B cell (primary cell): Measurements from ENCODE around the gene TOB2. TPM values are rescaled to one million over a fixed set of nuclear protein-coding genes. Genes with fewer than 3 reads are reported as not detected.
A peak's percentile ranks its signal among the peaks of the same experiment; 100 is the strongest.

Experiments used
- ATAC-seq: fragments of 200-7000 bp; cut with Tn5 transposase; one replicate; pipeline ENCODE4 v1.10.0; 2021; ENCODE audit warnings: low read depth, mild to moderate bottlenecking, moderate number of reproducible peaks, moderate library complexity
- CTCF ChIA-PET: fragments of 350-600 bp; sonication (Branson Sonifier 250); formaldehyde crosslinking; loops from one replicate; lab custom pipeline; 2021; ENCODE audit warnings: antibody characterized with exemption, inconsistent platforms; lab: Charles Lee
- POLR2A ChIA-PET: fragments of 350-600 bp; sonication (Branson Sonifier 250); formaldehyde crosslinking; loops from one replicate; lab custom pipeline; 2021; ENCODE audit warnings: antibody characterized with exemption; lab: Charles Lee
- DNase-seq: peaks from one replicate; pipeline ENCODE4 v3.0.0; 2013
- H2AFZ ChIP-seq: 2 replicates; pipeline ENCODE4 v1.6.1; 2012; ENCODE audit warnings: mild to moderate bottlenecking, low read depth, low read length; ENCODE audit not compliant: insufficient read depth, poor library complexity, severe bottlenecking
- H3K27ac ChIP-seq, 2 donors: 1 replicate in 1 of 2; 2 replicates in 1 of 2; pipeline ENCODE4 v1.5.1; 2012 to 2013; ENCODE audit warnings: low read length in 2 of 2, mild to moderate bottlenecking in 2 of 2, moderate library complexity in 1 of 2
- H3K27me3 ChIP-seq, 4 experiments: fragments of 200-600 bp in 1 of 4; sonication (generic) in 1 of 4; replicated peaks in 1 of 4; 1 replicate in 2 of 4; 2 replicates in 2 of 4; pipeline versions ENCODE4 v1.6.1 to v1.7.0; 2013 to 2016; ENCODE audit warnings: low read length in 3 of 4, mild to moderate bottlenecking in 2 of 4, mixed read lengths in 1 of 4, moderate library complexity in 1 of 4; ENCODE audit not compliant: insufficient read depth in 4 of 4, control insufficient read depth in 3 of 4; ENCODE audit errors: control extremely low read depth in 1 of 4
- H3K36me3 ChIP-seq, 2 experiments: replicated peaks in 1 of 2; 1 replicate in 1 of 2; 2 replicates in 1 of 2; pipeline versions ENCODE4 v1.6.1 to v1.7.1; 2013; ENCODE audit warnings: low read length in 1 of 2; ENCODE audit not compliant: insufficient read depth in 2 of 2, control insufficient read depth in 1 of 2; ENCODE audit errors: control extremely low read depth in 1 of 2, extremely low read depth in 1 of 2
- H3K4me1 ChIP-seq, 2 donors: fragments of 200-600 bp in 1 of 2; sonication (generic) in 1 of 2; 1 replicate in 1 of 2; 2 replicates in 1 of 2; pipeline versions ENCODE4 v1.5.1 to v1.6.1; 2013 to 2017; ENCODE audit warnings: low read length in 2 of 2; ENCODE audit not compliant: control insufficient read depth in 2 of 2, insufficient read depth in 2 of 2
- H3K4me2 ChIP-seq: replicated peaks from 2 replicates; pipeline ENCODE3; 2012; ENCODE audit warnings: mild to moderate bottlenecking, low read depth, low read length; ENCODE audit not compliant: poor library complexity, severe bottlenecking
- H3K4me3 ChIP-seq, 5 experiments: fragments of 200-600 bp in 1 of 5; sonication (generic) in 1 of 5; 1 replicate in 3 of 5; 2 replicates in 2 of 5; pipeline versions ENCODE4 v1.5.1 to v1.7.0; 2011 to 2016; ENCODE audit warnings: low read length in 4 of 5, mild to moderate bottlenecking in 4 of 5, low read depth in 2 of 5, control low read depth in 1 of 5, moderate library complexity in 1 of 5; ENCODE audit not compliant: insufficient read depth in 1 of 5; ENCODE audit errors: control extremely low read depth in 1 of 5, extremely low read depth in 1 of 5
- H3K79me2 ChIP-seq: fragments of 200-600 bp; sonication (generic); one replicate; pipeline ENCODE4 v1.6.0; 2016; ENCODE audit warnings: low read length; ENCODE audit not compliant: control insufficient read depth, insufficient read depth
- H3K9ac ChIP-seq: fragments of 200-600 bp; sonication (generic); 2 replicates; pipeline ENCODE4 v1.6.1; 2017; ENCODE audit warnings: mild to moderate bottlenecking, low read length, moderate library complexity
- H3K9me3 ChIP-seq, 3 donors: one replicate each; pipeline versions ENCODE4 v1.6.1 to v1.7.1; 2013; ENCODE audit warnings: low read length in 2 of 3; ENCODE audit not compliant: control insufficient read depth in 2 of 3, insufficient read depth in 1 of 3; ENCODE audit errors: control extremely low read depth in 1 of 3
- H4K20me1 ChIP-seq: 2 replicates; pipeline ENCODE4 v1.6.0; 2012; ENCODE audit warnings: mild to moderate bottlenecking, low read length; ENCODE audit not compliant: insufficient read depth, control insufficient read depth, poor library complexity, severe bottlenecking
- H3K27ac Mint-ChIP-seq: one replicate; pipeline ENCODE4 v1.8.0; 2021; ENCODE audit warnings: mixed read lengths
- H3K27me3 Mint-ChIP-seq: one replicate; pipeline ENCODE4 v1.8.0; 2021; ENCODE audit warnings: mixed read lengths
- H3K4me1 Mint-ChIP-seq: one replicate; pipeline ENCODE4 v1.8.0; 2021; ENCODE audit warnings: mixed read lengths
- H3K4me3 Mint-ChIP-seq: one replicate; pipeline ENCODE4 v1.8.0; 2021; ENCODE audit warnings: mixed read lengths
- H3K9me3 Mint-ChIP-seq: one replicate; pipeline ENCODE4 v1.8.0; 2022; ENCODE audit warnings: mixed read lengths; ENCODE audit not compliant: insufficient read depth
- CTCF ChIP-seq: fragments of 200-600 bp; IDR thresholded peaks from one replicate; pipeline ENCODE4 v1.8.0; 2022; ENCODE audit warnings: antibody characterized with exemption, mild to moderate bottlenecking
- EZH2 ChIP-seq: IDR thresholded peaks from 2 replicates; pipeline ENCODE4 v1.6.1; 2012; ENCODE audit warnings: borderline replicate concordance, low read depth, mild to moderate bottlenecking, moderate library complexity, low read length; ENCODE audit not compliant: insufficient read depth, poor library complexity, severe bottlenecking
- WGBS: methylation state at CpG from one replicate; pipeline ENCODE4 v1.1.5; 2013; ENCODE audit warnings: missing lambda C conversion rate; ENCODE audit not compliant: insufficient coverage; 5-methylcytosine and 5-hydroxymethylcytosine counted together
- intact Hi-C: fragments of 100-400 bp; cut with micrococcal nuclease; formaldehyde crosslinking; loops from one replicate; pipeline ENCODE4 v1.10.0; 2022
- polyA plus RNA-seq: library from polyadenylated mRNA; depleted of rRNA; stranded (reverse); fragments of >200 nt; gene quantifications from 2 replicates; pipeline ENCODE4 v1.2.3, GENCODE V29; 2012
- total RNA-seq, 2 donors: library from RNA; stranded (reverse); fragments of 120-200 nt in 1 of 2; gene quantifications; 1 replicate in 1 of 2; 2 replicates in 1 of 2; pipeline versions ENCODE4 v1.2.3 to v1.2.4, GENCODE V29; 2013 to 2022

The TOB2 gene
- total and polyA plus RNA-seq, 2 donors (not counting 1 experiment from before 2014, with no cell fraction given) = 40.4 to 56.0 TPM

- H3K36me3 ChIP-seq = no peaks in the 10 kb centered on the region
- H3K27ac ChIP-seq = peak overlapping the region in 1 of 2 donors; percentile 5
- H3K4me1 Mint-ChIP-seq = peaks cover 48% of the 10 kb centered on the region
- TF ChIP-seq EZH2 (no peak), CTCF (no peak)
- H3K27me3 ChIP-seq = no peaks in the 10 kb centered on the region
- H3K4me3 ChIP-seq = no peak overlapping the region
- ChIA-PET CTCF (interaction anchor here (0.6 to 11.6 kb wide), 7 partner anchors 11 to 1346 kb away, joined by 3 to 228 read pairs (median 4); partner anchors contain the start of genes PHF5A and TOB2), POLR2A (interaction anchor here (0.6 to 1.7 kb wide), 5 partner anchors 39 to 1889 kb away, joined by 3 to 7 read pairs (median 3); partner anchors contain the start of gene ATF4)
- no peaks in the 10 kb centered on the region for H3K27me3 Mint-ChIP-seq
- H3K79me2 ChIP-seq = peaks cover 58% of the 10 kb centered on the region
- intact Hi-C loops = no loop called here
- peaks cover 20 to 49% of the 10 kb centered on the region in 2 donors for H3K4me1 ChIP-seq
- no peak for ATAC-seq
- no peak for DNase-seq
- peak overlapping the region; percentile 19 for H3K4me2 ChIP-seq
- H3K9ac ChIP-seq = no peak overlapping the region
- H4K20me1 ChIP-seq = no peaks in the 10 kb centered on the region
- H3K9me3 Mint-ChIP-seq = no peaks in the 10 kb centered on the region
- H3K9me3 ChIP-seq = no peaks in the 10 kb centered on the region
- no peak overlapping the region for H2AFZ ChIP-seq
- H3K27ac Mint-ChIP-seq = peak overlapping the region; percentile 73
- H3K4me3 Mint-ChIP-seq = peak overlapping the region; percentile 32
- 86% methylated on average over 8 of the region's 8 CpGs for WGBS
Measured at GRCh38 chr22:41408665-41409064, 37.9 kb downstream of the TOB2 start.

DNA sequence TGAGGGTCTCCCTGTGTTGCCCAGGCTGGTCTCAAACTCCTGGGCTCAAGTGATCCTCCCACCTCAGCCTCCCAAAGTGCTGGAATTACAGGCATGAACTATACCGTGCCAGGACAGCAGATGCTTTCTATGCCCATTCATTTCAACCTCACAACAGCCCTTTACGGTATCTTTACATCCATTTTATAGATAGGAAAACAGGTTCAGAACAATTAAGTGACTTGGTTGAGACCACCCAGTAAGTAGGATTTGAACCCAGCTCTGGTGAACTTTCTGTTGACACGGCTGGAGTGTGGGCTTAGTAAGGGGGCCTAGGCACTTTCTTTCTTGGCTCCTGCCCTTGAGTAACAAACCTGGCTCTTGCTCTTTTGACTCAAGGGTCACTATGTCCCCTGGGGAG lies 39.2 kb downstream of the TOB2 start:
- H3K4me3 Mint-ChIP-seq = peak overlapping the region; percentile 46
- no peaks in the 10 kb centered on the region for H3K27me3 Mint-ChIP-seq
- no peaks in the 10 kb centered on the region for H3K9me3 Mint-ChIP-seq

More for the DNA sequence above, 39.2 kb downstream of the TOB2 start:
- intact Hi-C loops = no loop called here
- Mint-ChIP-seq H3K4me1 (peaks cover 46% of the 10 kb centered on the region), H3K27ac (peak overlapping the region; percentile 76)
- Histone ChIP-seq H3K27me3 (no peaks in the 10 kb centered on the region), H3K4me2 (no peak overlapping the region), H3K36me3 (no peaks in the 10 kb centered on the region), H2AFZ (no peak overlapping the region), H3K79me2 (peaks cover 47% of the 10 kb centered on the region), H3K9me3 (no peaks in the 10 kb centered on the region), H4K20me1 (no peaks in the 10 kb centered on the region), H3K9ac (no peak overlapping the region), H3K27ac (no peak overlapping the region), H3K4me3 (no peak overlapping the region), H3K4me1 (peaks cover 15 to 45% of the 10 kb centered on the region in 2 donors)
- no peak for ATAC-seq
- ChIA-PET CTCF (interaction anchor here (1.0 to 11.6 kb wide), 6 partner anchors 39 to 120 kb away, joined by 3 to 228 read pairs (median 11); partner anchors contain the start of gene TOB2), POLR2A (no interaction called here)
- no peak for DNase-seq
- 88% methylated on average over 1 of the region's 3 CpGs for WGBS
- no peak for TF ChIP-seq EZH2
- no peak for TF ChIP-seq CTCF
